Stomach (tissue), 9 donors: ENCODE results near the gene ASMTL. TPM values are rescaled to one million over a fixed set of nuclear protein-coding genes. Genes with fewer than 3 reads are reported as not detected.

Experiments
- DNase-seq, 2 donors: peaks; one replicate each; pipeline versions ENCODE4 v3.0.0 to v3.0.0-alpha.2; 2013 to 2019
- H3K27ac ChIP-seq, 5 donors: fragments of 200-600 bp in 4 of 5; sonication (generic) in 4 of 5; one replicate each; pipeline ENCODE4 v1.5.1; 2013 to 2019; ENCODE audit warnings: mild to moderate bottlenecking in 1 of 5, moderate library complexity in 1 of 5
- H3K27me3 ChIP-seq, 3 donors: fragments of 200-600 bp; sonication (generic); one replicate each; pipeline ENCODE4 v1.5.1; 2017 to 2019; ENCODE audit warnings: mixed run types in 1 of 3
- H3K36me3 ChIP-seq, 4 donors: fragments of 200-600 bp; sonication (generic); 1 replicate in 3 of 4; 2 replicates in 1 of 4; pipeline ENCODE4 v1.5.1; 2016 to 2019
- H3K4me1 ChIP-seq, 4 donors: fragments of 200-600 bp; sonication (generic); one replicate each; pipeline ENCODE4 v1.5.1; 2016 to 2019
- H3K4me3 ChIP-seq, 4 donors: fragments of 200-600 bp; sonication (generic) in 3 of 4; one replicate each; pipeline ENCODE4 v1.5.1; 2016 to 2019; ENCODE audit warnings: mild to moderate bottlenecking in 1 of 4
- H3K9me3 ChIP-seq, 4 donors: fragments of 200-600 bp; sonication (generic); one replicate each; pipeline ENCODE4 v1.5.1; 2016 to 2019
- EP300 ChIP-seq: sonication (generic); formaldehyde crosslinking; IDR thresholded peaks from one replicate; pipeline ENCODE4 v1.6.1; 2017; ENCODE audit warnings: antibody characterized with exemption
- POLR2A ChIP-seq, 4 donors: fragments of 450-650 bp; IDR thresholded peaks; one replicate each; pipeline ENCODE4 v1.6.1; 2016; ENCODE audit warnings: antibody characterized with exemption in 4 of 4, control low read depth in 2 of 4, mild to moderate bottlenecking in 1 of 4, moderate library complexity in 1 of 4
- POLR2AphosphoS5 ChIP-seq, 3 donors: sonication (generic); formaldehyde crosslinking; IDR thresholded peaks; one replicate each; pipeline ENCODE4 v1.6.1; 2016; ENCODE audit warnings: antibody characterized with exemption in 3 of 3
- WGBS, 5 donors: extraction: QIAGEN DNeasy Blood & Tissue Kit in 3 of 5; methylation state at CpG; one replicate each; pipeline versions ENCODE4 v1.1.5 to v1.1.7; 2013 to 2018; 5-methylcytosine and 5-hydroxymethylcytosine counted together
- intact Hi-C: fragments of 100-400 bp; cut with DNase I; formaldehyde crosslinking; loops from one replicate; pipeline ENCODE4 v1.15.1; 2023; ENCODE audit warnings: low total_unique reads
- polyA plus RNA-seq, 3 donors: library from polyadenylated mRNA; stranded (reverse); fragments of 200-250 nt; gene quantifications; one replicate each; pipeline ENCODE4 v1.2.3, GENCODE V29; 2013
- total RNA-seq, 5 donors: library from RNA; depleted of rRNA; stranded (reverse); fragments of >200 nt; gene quantifications; one replicate each; pipeline versions ENCODE4 v1.1.0 to v1.2.3, GENCODE V29; 2014 to 2016
- TF ChIP-seq, protein P1 (sequence below), 7 experiments: fragments of 450-650 bp in 4 of 7; fragments of 200-600 bp in 3 of 7; sonication (generic) in 3 of 7; IDR thresholded peaks; one replicate each; pipeline ENCODE4 v1.5.1; 2016 to 2019; ENCODE audit warnings: antibody characterized with exemption in 7 of 7, control low read depth in 2 of 7, mild to moderate bottlenecking in 1 of 7
- donor health status: healthy with polysubstance abuse.
- donor health status: Bipolar disorder and iron deficiency.
- donor health status: healthy.

Gene ASMTL
- total and polyA plus RNA-seq, 8 donors, result 5.8 to 45.8 (median 17.9) TPM

- 92 to 94% (median 93%) methylated on average over 30 of the region's 30 CpGs for WGBS, 5 donors
- peaks cover 37 to 93% (median 78%) of the 10 kb centered on the region in 4 donors for H3K36me3 ChIP-seq
- DNase-seq, result no peak
Observed at GRCh38 chrX:1401611-1402430, 50.9 kb downstream of the ASMTL start.

GRCh38 chrX:1400742-1401471 is 51.8 kb downstream of the ASMTL start:
- Histone ChIP-seq H3K9me3 (no peaks in the 10 kb centered on the region), H3K4me1 (no peaks in the 10 kb centered on the region), H3K36me3 (peaks cover 28 to 91% (median 75%) of the 10 kb centered on the region in 4 donors), H3K27ac (no peak overlapping the region), H3K4me3 (no peak overlapping the region), H3K27me3 (no peaks in the 10 kb centered on the region)
- 69 to 88% (median 81%) methylated on average over 21 to 27 of the region's 27 CpGs for WGBS, 5 donors
- intact Hi-C loops, result no loop called here
- TF ChIP-seq POLR2A (IDR thresholded peaks at IDR 0.05), result no peak
- TF ChIP-seq POLR2AphosphoS5 (IDR thresholded peaks at IDR 0.05), result no peak
- TF ChIP-seq, protein P1, sequence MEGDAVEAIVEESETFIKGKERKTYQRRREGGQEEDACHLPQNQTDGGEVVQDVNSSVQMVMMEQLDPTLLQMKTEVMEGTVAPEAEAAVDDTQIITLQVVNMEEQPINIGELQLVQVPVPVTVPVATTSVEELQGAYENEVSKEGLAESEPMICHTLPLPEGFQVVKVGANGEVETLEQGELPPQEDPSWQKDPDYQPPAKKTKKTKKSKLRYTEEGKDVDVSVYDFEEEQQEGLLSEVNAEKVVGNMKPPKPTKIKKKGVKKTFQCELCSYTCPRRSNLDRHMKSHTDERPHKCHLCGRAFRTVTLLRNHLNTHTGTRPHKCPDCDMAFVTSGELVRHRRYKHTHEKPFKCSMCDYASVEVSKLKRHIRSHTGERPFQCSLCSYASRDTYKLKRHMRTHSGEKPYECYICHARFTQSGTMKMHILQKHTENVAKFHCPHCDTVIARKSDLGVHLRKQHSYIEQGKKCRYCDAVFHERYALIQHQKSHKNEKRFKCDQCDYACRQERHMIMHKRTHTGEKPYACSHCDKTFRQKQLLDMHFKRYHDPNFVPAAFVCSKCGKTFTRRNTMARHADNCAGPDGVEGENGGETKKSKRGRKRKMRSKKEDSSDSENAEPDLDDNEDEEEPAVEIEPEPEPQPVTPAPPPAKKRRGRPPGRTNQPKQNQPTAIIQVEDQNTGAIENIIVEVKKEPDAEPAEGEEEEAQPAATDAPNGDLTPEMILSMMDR (IDR thresholded peaks at IDR 0.05), result no peak
- no peak for TF ChIP-seq EP300
- DNase-seq, result peak in 1 of 2 donors; percentile 53

More at GRCh38 chrX:1401611-1402430, 50.9 kb downstream of the ASMTL start:
- H3K4me1 ChIP-seq, result no peaks in the 10 kb centered on the region
- H3K27me3 ChIP-seq, result no peaks in the 10 kb centered on the region
- TF ChIP-seq POLR2A (IDR thresholded peaks at IDR 0.05) (no peak), EP300 (no peak), POLR2AphosphoS5 (IDR thresholded peaks at IDR 0.05) (no peak)
- TF ChIP-seq, protein P1 (IDR thresholded peaks at IDR 0.05), result no peak
- H3K27ac ChIP-seq, result no peak overlapping the region
- intact Hi-C loops, result no loop called here
- H3K9me3 ChIP-seq, result no peaks in the 10 kb centered on the region
- no peak overlapping the region for H3K4me3 ChIP-seq

GRCh38 chrX:1400049-1400448 is 52.7 kb downstream of the ASMTL start:
- TF ChIP-seq EP300, result no peak
- TF ChIP-seq, protein P1 (IDR thresholded peaks at IDR 0.05), result no peak
- TF ChIP-seq POLR2A (IDR thresholded peaks at IDR 0.05), result no peak
- TF ChIP-seq POLR2AphosphoS5 (IDR thresholded peaks at IDR 0.05), result no peak
- H3K4me1 ChIP-seq, result peaks cover 0 to 2% (median 0%) of the 10 kb centered on the region in 4 donors
- no peaks in the 10 kb centered on the region for H3K9me3 ChIP-seq
- no peak overlapping the region for H3K27ac ChIP-seq
- no peaks in the 10 kb centered on the region for H3K27me3 ChIP-seq
- peaks cover 20 to 85% (median 66%) of the 10 kb centered on the region in 4 donors for H3K36me3 ChIP-seq
- intact Hi-C loops, result no loop called here
- H3K4me3 ChIP-seq, result no peak overlapping the region
- DNase-seq, result no peak
- 86 to 97% (median 96%) methylated on average over 10 to 12 of the region's 12 CpGs for whole genome bisulfite sequencing, 5 donors
